Neuronal stem cell (in vitro differentiated cells): ENCODE data around the gene ABCF1.
A peak's percentile ranks its signal among the peaks of the same experiment; 100 is the strongest.

Source experiments
- DNase-seq: peaks from one replicate; pipeline ENCODE4 v3.0.0-alpha.2; 2013; ENCODE audit warnings: low spot score
- H2AFZ ChIP-seq: one replicate; pipeline ENCODE4 v1.6.1; 2013; ENCODE audit warnings: mild to moderate bottlenecking, low read length, inconsistent platforms
- H2AK5ac ChIP-seq: 2 replicates; pipeline ENCODE4 v1.6.1; 2013; ENCODE audit warnings: low read depth, mild to moderate bottlenecking, inconsistent platforms, low read length, moderate library complexity, mixed read lengths
- H2BK120ac ChIP-seq: 2 replicates; pipeline ENCODE4 v1.6.1; 2013; ENCODE audit warnings: low read depth, mild to moderate bottlenecking, inconsistent platforms, low read length, moderate library complexity, mixed read lengths
- H2BK12ac ChIP-seq: one replicate; pipeline ENCODE4 v1.6.1; 2013; ENCODE audit warnings: low read length, inconsistent platforms
- H2BK15ac ChIP-seq: 2 replicates; pipeline ENCODE4 v1.6.1; 2013; ENCODE audit warnings: mild to moderate bottlenecking, low read length, inconsistent platforms, mixed read lengths
- H2BK5ac ChIP-seq: one replicate; pipeline ENCODE4 v1.6.1; 2013; ENCODE audit warnings: inconsistent platforms, mild to moderate bottlenecking, low read length, moderate library complexity
- H3K14ac ChIP-seq: one replicate; pipeline ENCODE4 v1.6.1; 2013; ENCODE audit warnings: low read length, inconsistent platforms
- H3K18ac ChIP-seq: 2 replicates; pipeline ENCODE4 v1.6.1; 2013; ENCODE audit warnings: low read length, inconsistent platforms
- H3K23ac ChIP-seq: 2 replicates; pipeline ENCODE4 v1.6.1; 2013; ENCODE audit warnings: low read depth, mild to moderate bottlenecking, mixed read lengths, low read length, inconsistent platforms; ENCODE audit not compliant: poor library complexity
- H3K27ac ChIP-seq: replicated peaks from 3 replicates; pipeline ENCODE4 v1.5.1; 2013; ENCODE audit warnings: low read length, inconsistent platforms
- H3K27me3 ChIP-seq, 3 experiments: 2 replicates each; pipeline ENCODE4 v1.6.1; 2013; ENCODE audit warnings: low read length in 3 of 3, mild to moderate bottlenecking in 2 of 3, inconsistent platforms in 1 of 3, low read depth in 1 of 3, mixed read lengths in 1 of 3, moderate library complexity in 1 of 3; ENCODE audit not compliant: control insufficient read depth in 3 of 3, insufficient read depth in 3 of 3
- H3K36me3 ChIP-seq, 2 donors: replicated peaks in 1 of 2; 2 replicates each; pipeline ENCODE4 v1.6.1; 2013; ENCODE audit warnings: low read length in 2 of 2; ENCODE audit not compliant: control insufficient read depth in 2 of 2, insufficient read depth in 2 of 2
- H3K4ac ChIP-seq: 2 replicates; pipeline ENCODE4 v1.6.1; 2013; ENCODE audit warnings: inconsistent platforms, mild to moderate bottlenecking, low read length, moderate library complexity
- H3K4me1 ChIP-seq, 2 donors: 1 replicate in 1 of 2; 2 replicates in 1 of 2; pipeline ENCODE4 v1.6.1; 2013; ENCODE audit warnings: low read length in 2 of 2, low read depth in 1 of 2; ENCODE audit not compliant: control insufficient read depth in 2 of 2, insufficient read depth in 1 of 2
- H3K4me2 ChIP-seq: one replicate; pipeline ENCODE4 v1.6.1; 2013; ENCODE audit warnings: mild to moderate bottlenecking, low read length, inconsistent platforms; ENCODE audit not compliant: insufficient read depth, poor library complexity, severe bottlenecking
- H3K4me3 ChIP-seq, 2 donors: 2 replicates each; pipeline ENCODE4 v1.5.1; 2013; ENCODE audit warnings: low read length in 2 of 2, mild to moderate bottlenecking in 2 of 2, inconsistent platforms in 1 of 2, moderate library complexity in 1 of 2
- H3K79me1 ChIP-seq: one replicate; pipeline ENCODE4 v1.6.1; 2013; ENCODE audit warnings: low read depth, mild to moderate bottlenecking, inconsistent platforms, low read length, moderate library complexity
- H3K9ac ChIP-seq: one replicate; pipeline ENCODE4 v1.6.1; 2013; ENCODE audit warnings: mild to moderate bottlenecking, low read depth, low read length, inconsistent platforms; ENCODE audit not compliant: poor library complexity
- H3K9me3 ChIP-seq, 2 donors: replicated peaks in 1 of 2; 2 replicates each; pipeline versions ENCODE3 to v1.6.1; 2013; ENCODE audit warnings: low read length in 2 of 2, mild to moderate bottlenecking in 2 of 2, inconsistent platforms in 1 of 2, low read depth in 1 of 2, mixed read lengths in 1 of 2, moderate library complexity in 1 of 2; ENCODE audit not compliant: control insufficient read depth in 2 of 2, insufficient read depth in 1 of 2
- H4K8ac ChIP-seq: one replicate; pipeline ENCODE4 v1.6.1; 2013; ENCODE audit warnings: low read depth, mild to moderate bottlenecking, inconsistent platforms, low read length, moderate library complexity
- H4K91ac ChIP-seq: one replicate; pipeline ENCODE4 v1.6.1; 2013; ENCODE audit warnings: low read length, low read depth, mild to moderate bottlenecking, inconsistent platforms; ENCODE audit not compliant: poor library complexity
- WGBS, 2 donors: extraction: QIAGEN DNeasy Blood & Tissue Kit; methylation state at CpG; one replicate each; pipeline ENCODE4 v1.1.7; 2013; ENCODE audit warnings: missing lambda C conversion rate in 2 of 2, mixed read lengths in 1 of 2; ENCODE audit not compliant: insufficient read length in 2 of 2, insufficient replicate concordance in 1 of 2; ENCODE audit errors: extremely low coverage in 2 of 2; 5-methylcytosine and 5-hydroxymethylcytosine counted together

ABCF1 gene

GRCh38 chr6:30547454-30547853 lies 23.8 kb upstream of the ABCF1 start:
- Histone ChIP-seq H4K8ac (no peak overlapping the region), H3K79me1 (no peaks in the 10 kb centered on the region), H3K4me1 (no peaks in the 10 kb centered on the region), H3K27me3 (no peaks in the 10 kb centered on the region), H2BK15ac (no peak overlapping the region), H3K4ac (no peak overlapping the region), H4K91ac (no peak overlapping the region), H3K4me2 (no peak overlapping the region), H3K23ac (no peak overlapping the region), H3K9ac (no peak overlapping the region), H3K4me3 (no peak overlapping the region), H2BK12ac (no peak overlapping the region), H2AFZ (no peak overlapping the region), H3K36me3 (peaks cover 19 to 70% of the 10 kb centered on the region in 2 donors), H3K27ac (no peak overlapping the region), H3K18ac (no peak overlapping the region), H2BK120ac (no peak overlapping the region), H2AK5ac (no peak overlapping the region), H3K14ac (no peak overlapping the region), H2BK5ac (no peak overlapping the region), H3K9me3 (no peaks in the 10 kb centered on the region)
- WGBS, 2 donors = no CpG with 5 or more reads among the region's 6 CpGs
- DNase-seq = no peak

- Histone ChIP-seq H3K14ac (no peak overlapping the region), H2BK12ac (no peak overlapping the region), H2BK5ac (no peak overlapping the region), H3K4me2 (no peak overlapping the region), H3K9ac (no peak overlapping the region), H4K8ac (no peak overlapping the region), H3K18ac (no peak overlapping the region), H3K4ac (no peak overlapping the region), H2AFZ (no peak overlapping the region), H3K23ac (no peak overlapping the region), H4K91ac (no peak overlapping the region), H3K9me3 (no peaks in the 10 kb centered on the region), H3K36me3 (peaks cover 27 to 79% of the 10 kb centered on the region in 2 donors), H3K27ac (no peak overlapping the region), H2AK5ac (no peak overlapping the region), H3K79me1 (no peaks in the 10 kb centered on the region), H2BK120ac (no peak overlapping the region), H3K4me1 (no peaks in the 10 kb centered on the region), H3K4me3 (no peak overlapping the region), H2BK15ac (no peak overlapping the region), H3K27me3 (no peaks in the 10 kb centered on the region)
- no CpG with 5 or more reads among the region's 2 CpGs for WGBS, 2 donors
- DNase-seq = no peak
These were observed 22.9 kb upstream of the ABCF1 start for GRCh38 chr6:30548375-30548774.

GRCh38 chr6:30554404-30554803 lies 16.8 kb upstream of the ABCF1 start:
- no peak overlapping the region for H2AK5ac ChIP-seq
- no CpG with 5 or more reads among the region's 4 CpGs for WGBS, 2 donors
- no peak overlapping the region for H2AFZ ChIP-seq
- H3K18ac ChIP-seq = no peak overlapping the region
- no peaks in the 10 kb centered on the region for H3K9me3 ChIP-seq
- H3K23ac ChIP-seq = no peak overlapping the region
- H2BK120ac ChIP-seq = no peak overlapping the region
- H2BK15ac ChIP-seq = no peak overlapping the region
- H4K91ac ChIP-seq = no peak overlapping the region
- H3K9ac ChIP-seq = no peak overlapping the region
- no peak overlapping the region for H3K4ac ChIP-seq
- peaks cover 6% of the 10 kb centered on the region for H3K79me1 ChIP-seq
- H3K27ac ChIP-seq = no peak overlapping the region
- H3K14ac ChIP-seq = no peak overlapping the region
- no peak overlapping the region for H2BK12ac ChIP-seq
- H4K8ac ChIP-seq = no peak overlapping the region
- H3K27me3 ChIP-seq = no peaks in the 10 kb centered on the region
- H3K4me2 ChIP-seq = no peak overlapping the region
- peaks cover 17 to 63% of the 10 kb centered on the region in 2 donors for H3K36me3 ChIP-seq
- peak overlapping the region in 1 of 2 donors; percentile 95 for H3K4me3 ChIP-seq
- H3K4me1 ChIP-seq = peaks cover 0 to 7% of the 10 kb centered on the region in 2 donors
- DNase-seq = no peak
- no peak overlapping the region for H2BK5ac ChIP-seq

GRCh38 chr6:30554962-30555815 lies 16.1 kb upstream of the ABCF1 start:
- no CpG with 5 or more reads among the region's 34 CpGs for WGBS, 2 donors

More at GRCh38 chr6:30554962-30555815, 16.1 kb upstream of the ABCF1 start:
- H3K23ac ChIP-seq = peak overlapping the region; percentile 97
- H3K18ac ChIP-seq = peak overlapping the region; percentile 99
- peak overlapping the region; percentile 90 to 95 for H3K4me3 ChIP-seq
- peak overlapping the region; percentile 98 for H3K9ac ChIP-seq
- peak overlapping the region; percentile 98 for H2BK120ac ChIP-seq
- H3K4me1 ChIP-seq = peaks cover 0 to 7% of the 10 kb centered on the region in 2 donors
- H3K27ac ChIP-seq = peak overlapping the region; percentile 95
- H2AK5ac ChIP-seq = peak overlapping the region; percentile 1
- H3K9me3 ChIP-seq = no peaks in the 10 kb centered on the region
- no peak overlapping the region for H3K4ac ChIP-seq
- DNase-seq = no peak
- H4K91ac ChIP-seq = no peak overlapping the region
- H2BK5ac ChIP-seq = peak overlapping the region; percentile 97
- H2BK15ac ChIP-seq = no peak overlapping the region
- H3K14ac ChIP-seq = no peak overlapping the region
- H2BK12ac ChIP-seq = no peak overlapping the region
- H3K36me3 ChIP-seq = peaks cover 16 to 63% of the 10 kb centered on the region in 2 donors
- H4K8ac ChIP-seq = no peak overlapping the region
- H2AFZ ChIP-seq = peak overlapping the region; percentile 100
- peaks cover 6% of the 10 kb centered on the region for H3K79me1 ChIP-seq
- H3K4me2 ChIP-seq = peak overlapping the region; percentile 89
- H3K27me3 ChIP-seq = no peaks in the 10 kb centered on the region
